ENCODE measurements around the gene PTGFRN.

DNA sequence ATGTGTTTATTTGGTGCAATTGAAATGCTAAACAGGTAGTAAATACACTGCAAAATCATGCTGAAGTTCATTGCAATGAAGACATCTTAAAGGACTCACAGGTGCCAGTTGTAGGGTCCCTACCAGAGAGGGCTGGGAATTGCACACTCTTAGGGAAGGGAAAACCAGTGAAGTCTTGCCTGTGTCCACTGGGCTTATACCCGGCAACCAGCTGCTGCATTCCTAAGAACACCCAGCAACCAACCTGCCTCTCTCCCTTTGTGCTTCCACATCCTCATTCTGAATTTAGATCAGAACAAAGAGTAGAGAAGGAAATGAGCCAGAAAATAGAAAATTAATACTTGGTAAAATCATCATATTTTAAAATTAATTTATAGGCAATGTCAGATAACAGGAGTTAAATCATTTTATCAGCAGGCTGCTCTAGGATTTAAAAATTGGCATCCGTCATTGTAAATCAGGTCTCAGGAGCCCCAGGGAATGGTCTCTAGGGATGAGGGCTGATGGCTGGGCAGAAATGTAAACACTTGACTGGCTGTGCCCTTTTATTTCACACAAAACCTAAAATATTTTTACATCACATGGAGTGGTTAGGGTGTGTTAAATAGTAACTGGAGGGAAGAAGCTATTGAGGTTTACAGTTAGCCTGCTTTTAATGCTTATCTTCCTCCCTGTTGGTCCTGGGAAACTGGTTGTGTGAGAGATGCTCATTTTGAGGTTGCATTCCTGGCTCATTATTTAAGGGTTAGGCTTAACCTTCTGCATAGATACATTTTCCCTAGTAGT, 31.3 kb downstream of the PTGFRN start:
- TF ChIP-seq FOXA1 (IDR thresholded peaks at IDR 0.05) (no peak), PKNOX1 (IDR thresholded peaks at IDR 0.05) (no peak), FOXK2 (IDR thresholded peaks at IDR 0.05) (no peak), SP1 (IDR thresholded peaks at IDR 0.05) (no peak), FOXM1 (IDR thresholded peaks at IDR 0.05; ENCODE audit: borderline replicate concordance) (no peak)

All from HEK293T (cell line).